Aorta (tissue), 5 donors: ENCODE data around the gene HSD17B12. TPM values are rescaled to one million over a fixed set of nuclear protein-coding genes. Genes with fewer than 3 reads are reported as not detected.
"Not testable (repeated sequence)": the region's sequence is repeated elsewhere in the genome, so short reads cannot be mapped to it uniquely, and the experiment has no call there.

ENCODE experiments used
- ATAC-seq: fragments of 200-7000 bp; cut with Tn5 transposase; one replicate; pipeline ENCODE4 v1.9.1; 2022; ENCODE audit warnings: moderate library complexity; ENCODE audit not compliant: low FRiP score
- DNase-seq, 2 donors: peaks; one replicate each; pipeline ENCODE4 v3.0.0-alpha.2; 2020
- H3K27ac ChIP-seq, 2 donors: one replicate each; pipeline ENCODE4 v1.5.1; 2013; ENCODE audit warnings: low read length in 2 of 2, mild to moderate bottlenecking in 2 of 2, moderate library complexity in 2 of 2, control low read depth in 1 of 2, inconsistent platforms in 1 of 2, low read depth in 1 of 2
- H3K27me3 ChIP-seq, 2 donors: one replicate each; pipeline ENCODE4 v1.6.1; 2013; ENCODE audit warnings: control low read depth in 1 of 2, low read length in 1 of 2, mild to moderate bottlenecking in 1 of 2, moderate library complexity in 1 of 2; ENCODE audit not compliant: insufficient read depth in 2 of 2, control insufficient read depth in 1 of 2
- H3K36me3 ChIP-seq, 2 donors: one replicate each; pipeline ENCODE4 v1.6.1; 2013; ENCODE audit warnings: control low read depth in 1 of 2, low read length in 1 of 2, mild to moderate bottlenecking in 1 of 2; ENCODE audit not compliant: insufficient read depth in 2 of 2, control insufficient read depth in 1 of 2
- H3K4me1 ChIP-seq, 2 donors: one replicate each; pipeline ENCODE4 v1.6.1; 2013; ENCODE audit warnings: low read length in 2 of 2, control low read depth in 1 of 2, mild to moderate bottlenecking in 1 of 2, moderate library complexity in 1 of 2; ENCODE audit not compliant: insufficient read depth in 2 of 2, control insufficient read depth in 1 of 2
- H3K4me3 ChIP-seq, 2 donors: one replicate each; pipeline ENCODE4 v1.5.1; 2013; ENCODE audit warnings: low read length in 2 of 2, control low read depth in 1 of 2, mild to moderate bottlenecking in 1 of 2
- H3K9me3 ChIP-seq: one replicate; pipeline ENCODE4 v1.6.1; 2013; ENCODE audit warnings: mild to moderate bottlenecking, low read length; ENCODE audit not compliant: control insufficient read depth
- WGBS, 2 donors: extraction: QIAGEN DNeasy Blood & Tissue Kit; methylation state at CpG; one replicate each; pipeline ENCODE4 v1.1.7; 2013; 5-methylcytosine and 5-hydroxymethylcytosine counted together
- intact Hi-C, 2 donors: fragments of 100-400 bp; cut with DNase I; formaldehyde crosslinking; loops; one replicate each; pipeline versions ENCODE4 v1.14.2 to v1.15.0; 2022
- polyA plus RNA-seq, 2 donors: library from polyadenylated mRNA; stranded (reverse); fragments of 200-250 nt; gene quantifications; one replicate each; pipeline ENCODE4 v1.2.3, GENCODE V29; 2013
- total RNA-seq, 2 donors: library from RNA; stranded (reverse); fragmentation: NEBNext Ultra II Directional; extraction: Animal tissue kit (Norgen Biotek cat#: 25700); gene quantifications; one replicate each; pipeline ENCODE4 v1.2.1, GENCODE V29; 2021
- donor health status: healthy with polysubstance abuse.
- donor health status: Bipolar disorder and iron deficiency.
- donor health status: DM: no; HTN: no; CAD: no.
- donor health status: DM: no; HTN: no; CAD: no.
- donor health status: DM: yes; HTN: yes; CAD: no.

The HSD17B12 gene
- total and polyA plus RNA-seq, 4 donors, result 62.2 to 108 (median 87.3) TPM

DNA sequence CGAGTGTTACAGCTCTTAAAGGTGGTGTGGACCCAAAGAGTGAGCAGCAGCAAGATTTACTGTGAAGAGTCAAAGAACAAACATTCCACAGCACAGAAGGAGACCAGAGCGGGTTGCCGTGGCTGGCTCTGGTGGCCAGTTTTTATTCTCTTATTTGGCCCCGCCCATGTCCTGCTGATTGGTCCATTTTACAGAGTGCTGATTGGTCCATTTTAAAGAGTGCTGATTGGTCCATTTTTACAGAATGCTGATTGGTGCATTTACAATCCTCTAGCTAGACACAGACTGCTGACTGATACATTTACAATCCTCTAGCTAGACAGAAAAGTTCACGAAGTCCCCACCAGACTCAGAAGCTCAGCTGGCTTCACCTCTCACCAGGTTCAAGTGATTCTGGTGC lies 88.1 kb downstream of the HSD17B12 start:
- H3K4me1 ChIP-seq, H3K4me3 ChIP-seq, H3K27ac ChIP-seq, H3K9me3 ChIP-seq, intact Hi-C loops, H3K27me3 ChIP-seq, H3K36me3 ChIP-seq, ATAC-seq, DNase-seq: not testable (repeated sequence)
- 94 to 95% methylated on average over 5 of the region's 5 CpGs for WGBS, 2 donors

DNA sequence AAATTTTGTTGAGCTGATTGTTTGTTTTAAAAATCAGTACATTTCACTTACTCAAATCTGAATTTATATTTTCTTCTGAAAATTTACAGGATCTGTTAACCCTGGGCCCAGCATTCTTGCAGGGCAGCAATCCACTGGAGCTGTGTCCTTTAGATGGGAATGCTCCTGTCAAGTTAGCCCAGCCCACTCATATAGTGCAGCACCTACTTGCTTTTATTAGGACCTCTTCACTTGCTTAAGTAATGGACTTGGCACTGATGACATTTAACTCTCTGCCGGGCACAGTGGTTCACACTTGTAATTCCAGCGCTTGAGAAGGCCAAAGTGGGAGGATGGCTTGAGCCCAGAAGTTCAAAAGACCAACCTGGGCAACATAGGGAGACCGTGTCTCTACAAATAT lies 89.6 kb downstream of the HSD17B12 start:
- H3K36me3 ChIP-seq, result no peaks in the 10 kb centered on the region
- intact Hi-C loops, result no loop called here
- no peak for ATAC-seq
- H3K9me3 ChIP-seq, result no peaks in the 10 kb centered on the region
- no peaks in the 10 kb centered on the region for H3K27me3 ChIP-seq
- no peaks in the 10 kb centered on the region for H3K4me1 ChIP-seq
- H3K4me3 ChIP-seq, result no peak overlapping the region
- no peak overlapping the region for H3K27ac ChIP-seq
- 96 to 97% methylated on average over 3 of the region's 3 CpGs for WGBS, 2 donors
- DNase-seq, result no peak

DNA sequence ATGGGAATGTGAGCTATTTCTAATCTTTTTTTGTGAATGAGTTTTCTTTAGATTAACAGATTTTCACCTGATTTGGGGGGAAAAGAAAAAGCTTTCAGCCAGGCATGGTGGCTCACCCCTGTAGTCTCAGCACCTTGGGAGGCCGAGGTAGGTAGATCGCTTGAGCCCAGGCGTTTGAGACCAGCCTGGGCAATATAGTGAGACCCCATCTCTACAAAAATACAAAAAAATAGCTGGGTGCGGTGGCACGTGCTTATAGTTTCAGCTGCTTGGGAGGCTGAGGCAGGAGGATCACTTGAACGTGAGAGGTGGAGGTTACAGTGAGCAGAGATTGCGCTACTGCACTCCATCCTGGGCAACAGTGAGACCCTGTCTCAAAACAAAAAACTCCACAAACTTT lies 92.2 kb downstream of the HSD17B12 start:
- no peak for ATAC-seq
- Histone ChIP-seq H3K4me3 (no peak overlapping the region), H3K27me3 (no peaks in the 10 kb centered on the region), H3K27ac (no peak overlapping the region), H3K4me1 (no peaks in the 10 kb centered on the region), H3K36me3 (no peaks in the 10 kb centered on the region), H3K9me3 (no peaks in the 10 kb centered on the region)
- intact Hi-C loops, result no loop called here
- WGBS, 2 donors, result 92 to 93% methylated on average over 7 of the region's 7 CpGs
- DNase-seq, result no peak

DNA sequence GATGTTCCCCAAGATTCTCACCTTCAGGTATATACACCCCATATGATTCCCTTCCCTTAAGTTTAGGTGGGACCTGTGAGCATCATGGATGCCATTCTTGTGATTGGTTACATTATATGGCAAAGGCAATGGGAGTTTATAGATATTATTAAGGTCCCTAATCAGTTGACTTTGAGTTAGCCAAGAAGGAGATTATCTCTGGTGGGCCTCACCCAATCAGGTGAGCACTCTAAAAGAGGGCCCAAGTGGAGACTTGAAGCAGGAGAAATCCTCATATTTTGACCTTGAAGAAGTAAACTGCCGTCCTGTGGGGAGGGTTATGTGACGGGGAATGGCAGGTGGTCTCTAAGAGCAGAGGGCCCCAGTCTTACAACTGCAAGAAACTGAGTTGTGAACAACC lies 94.2 kb downstream of the HSD17B12 start:
- DNase-seq (no peak), ATAC-seq (no peak)
- intact Hi-C loops, result no loop called here
- H3K36me3 ChIP-seq, result no peaks in the 10 kb centered on the region
- H3K9me3 ChIP-seq, result no peaks in the 10 kb centered on the region
- 90 to 96% methylated on average over 2 of the region's 2 CpGs for WGBS, 2 donors
- no peaks in the 10 kb centered on the region for H3K27me3 ChIP-seq
- no peak overlapping the region for H3K4me3 ChIP-seq
- H3K27ac ChIP-seq, result no peak overlapping the region
- H3K4me1 ChIP-seq, result no peaks in the 10 kb centered on the region

DNA sequence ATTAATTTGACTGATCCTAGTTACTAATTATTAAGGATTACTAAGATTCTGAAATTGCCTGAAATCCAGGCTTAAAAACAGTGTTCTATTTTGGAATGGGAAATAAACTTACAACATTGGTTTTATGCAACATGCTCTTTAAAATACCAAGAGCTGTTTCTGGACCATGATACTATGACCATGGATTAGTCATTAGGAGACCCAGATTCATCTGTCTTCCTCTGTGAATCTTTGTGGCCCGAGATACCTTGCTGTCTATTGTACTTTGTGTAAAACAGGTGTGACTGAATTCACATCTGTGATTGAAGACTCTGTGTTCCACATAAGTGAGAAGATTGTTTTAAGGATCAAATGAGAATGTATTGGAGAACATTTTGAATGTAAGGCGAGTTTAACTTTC lies 98.8 kb downstream of the HSD17B12 start:
- Histone ChIP-seq H3K36me3 (no peaks in the 10 kb centered on the region), H3K27ac (no peak overlapping the region), H3K4me3 (no peak overlapping the region), H3K27me3 (no peaks in the 10 kb centered on the region), H3K9me3 (peaks cover 1% of the 10 kb centered on the region), H3K4me1 (no peaks in the 10 kb centered on the region)
- 83 to 91% methylated on average over 2 of the region's 2 CpGs for WGBS, 2 donors
- DNase-seq (no peak), ATAC-seq (no peak)
- intact Hi-C loops, result no loop called here

DNA sequence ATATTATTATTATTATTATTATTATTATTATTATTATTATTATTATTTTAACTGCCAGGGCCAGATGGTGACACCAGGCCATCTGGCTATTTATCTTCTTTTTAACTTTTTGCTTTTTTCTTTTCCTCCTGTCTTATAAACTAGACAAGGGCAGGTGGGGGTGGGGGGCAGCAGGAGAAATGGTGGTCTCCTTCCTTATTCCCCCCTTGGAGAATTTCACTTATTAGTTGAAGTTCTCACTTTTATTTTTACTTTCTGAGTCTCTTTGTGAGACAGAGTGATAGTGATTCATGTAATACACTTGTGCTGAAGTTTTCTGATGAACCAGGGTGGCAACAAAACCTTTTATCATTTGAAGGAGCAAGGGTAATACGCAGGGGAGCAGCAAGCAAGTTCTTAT lies 103.8 kb downstream of the HSD17B12 start:
- Histone ChIP-seq H3K36me3 (no peaks in the 10 kb centered on the region), H3K9me3 (peaks cover 1% of the 10 kb centered on the region), H3K27me3 (no peaks in the 10 kb centered on the region), H3K4me3 (no peak overlapping the region), H3K27ac (no peak overlapping the region), H3K4me1 (no peaks in the 10 kb centered on the region)
- DNase-seq, result no peak
- intact Hi-C loops, result no loop called here
- no peak for ATAC-seq
- 98 to 100% methylated on average over 1 of the region's 1 CpG for WGBS, 2 donors

DNA sequence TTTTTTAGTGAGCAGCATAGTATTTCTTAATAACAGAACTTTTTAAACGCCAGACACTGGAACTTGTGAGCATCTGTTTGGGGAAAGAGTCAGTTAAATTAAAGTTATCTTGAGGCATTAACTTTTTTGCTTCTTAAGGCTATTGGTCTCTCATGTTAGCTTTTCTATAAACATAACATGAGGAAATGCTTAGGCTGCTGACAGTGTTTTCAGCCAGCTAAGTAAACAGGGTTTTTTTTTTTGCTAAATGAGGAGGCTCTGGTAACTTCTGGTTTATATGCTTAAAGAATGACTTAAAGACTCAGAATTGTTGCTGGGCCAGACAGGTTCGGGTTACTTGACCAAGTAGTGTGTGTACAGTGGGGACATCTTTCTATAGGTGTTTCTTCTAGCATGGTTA lies 104.3 kb downstream of the HSD17B12 start:
- Histone ChIP-seq H3K4me1 (no peaks in the 10 kb centered on the region), H3K36me3 (no peaks in the 10 kb centered on the region), H3K9me3 (peaks cover 1% of the 10 kb centered on the region), H3K4me3 (no peak overlapping the region), H3K27ac (no peak overlapping the region), H3K27me3 (no peaks in the 10 kb centered on the region)
- DNase-seq, result no peak
- intact Hi-C loops, result no loop called here
- ATAC-seq, result no peak
- WGBS, 2 donors, result 95% methylated on average over 2 of the region's 2 CpGs

DNA sequence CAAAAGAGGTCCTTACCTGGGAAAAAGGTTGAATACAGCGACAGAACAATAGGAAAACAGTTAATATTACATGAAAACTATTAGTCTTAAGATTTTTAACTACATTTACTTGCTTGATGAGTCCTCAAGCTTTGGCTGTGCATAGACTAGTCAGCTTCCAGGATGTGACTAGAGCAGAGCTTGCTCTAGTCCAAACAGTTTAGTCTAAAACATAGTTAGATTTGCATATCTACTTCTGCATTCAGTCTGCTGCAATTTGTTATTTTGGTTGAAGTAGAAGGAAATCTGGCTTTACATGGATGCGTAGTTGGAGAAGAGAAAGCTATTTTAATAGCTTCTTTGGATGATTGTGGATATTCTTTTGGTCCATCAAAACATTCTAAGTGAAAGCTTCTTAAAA lies 104.8 kb downstream of the HSD17B12 start:
- no peak for ATAC-seq
- Histone ChIP-seq H3K4me1 (peaks cover 1 to 2% of the 10 kb centered on the region in 2 donors), H3K9me3 (peaks cover 1% of the 10 kb centered on the region), H3K27me3 (no peaks in the 10 kb centered on the region), H3K27ac (no peak overlapping the region), H3K36me3 (no peaks in the 10 kb centered on the region), H3K4me3 (no peak overlapping the region)
- no peak for DNase-seq
- 96 to 98% methylated on average over 2 of the region's 2 CpGs for WGBS, 2 donors
- intact Hi-C loops, result no loop called here

DNA sequence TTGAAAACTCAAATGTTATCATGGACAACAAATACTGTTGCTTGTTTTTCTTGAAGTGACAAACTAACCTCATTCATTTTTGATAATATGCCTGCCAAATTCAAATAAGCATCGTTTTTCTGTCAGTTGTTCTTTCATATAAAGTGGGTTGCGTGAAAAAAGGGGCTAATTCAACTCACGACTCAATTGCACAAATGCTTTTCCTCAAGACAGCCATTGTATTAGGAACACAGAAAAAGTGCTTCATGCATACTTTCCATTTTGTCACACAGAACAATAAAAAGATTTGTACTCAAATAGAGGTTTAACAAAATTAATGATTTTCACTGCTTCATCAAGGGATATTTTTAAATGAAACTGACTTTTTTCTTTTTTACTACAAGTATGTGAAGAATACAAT lies 105.5 kb downstream of the HSD17B12 start:
- Histone ChIP-seq H3K4me1 (peaks cover 2 to 4% of the 10 kb centered on the region in 2 donors), H3K36me3 (no peaks in the 10 kb centered on the region), H3K27me3 (no peaks in the 10 kb centered on the region), H3K9me3 (peaks cover 1% of the 10 kb centered on the region), H3K4me3 (no peak overlapping the region), H3K27ac (no peak overlapping the region)
- WGBS, 2 donors, result 83 to 84% methylated on average over 3 of the region's 3 CpGs
- DNase-seq, result no peak
- intact Hi-C loops, result no loop called here
- ATAC-seq, result no peak
